SK-N-SH treated with all-trans-retinoic acid at 6 μM for 48 hours (cell line): ENCODE results near the gene FHIT.

Experiments
- BACH2 ChIP-seq: fragments of 250-450 bp; sonication (Bioruptor Pico); IDR thresholded peaks from 2 replicates; pipeline ENCODE4 v1.9.0; 2021; ENCODE audit warnings: mild to moderate bottlenecking, borderline replicate concordance
- CREB5 ChIP-seq: fragments of 250-450 bp; sonication (Bioruptor Pico); IDR thresholded peaks from 2 replicates; pipeline ENCODE4 v1.5.1; 2020; ENCODE audit warnings: low read depth, mild to moderate bottlenecking, moderate library complexity
- GLIS3 ChIP-seq: fragments of 250-450 bp; sonication (Bioruptor Pico); IDR thresholded peaks from 2 replicates; pipeline ENCODE4 v1.5.0; 2020; ENCODE audit warnings: mild to moderate bottlenecking, moderate library complexity
- SNAI2 ChIP-seq: fragments of 250-450 bp; sonication (Bioruptor Pico); IDR thresholded peaks from 2 replicates; pipeline ENCODE4 v1.5.0; 2020; ENCODE audit warnings: mild to moderate bottlenecking, moderate library complexity
- TSHZ2 ChIP-seq: fragments of 250-450 bp; sonication (Bioruptor Pico); IDR thresholded peaks from 2 replicates; pipeline ENCODE4 v1.5.0; 2020; ENCODE audit warnings: mild to moderate bottlenecking, moderate library complexity
- ZNF565 ChIP-seq: fragments of 450-650 bp; formaldehyde crosslinking; conservative IDR thresholded peaks from 2 replicates; pipeline ENCODE4 v1.5.0; 2020; ENCODE audit warnings: low read depth, mild to moderate bottlenecking, moderate library complexity

GRCh38 chr3:61194892-61195538 lies 56.2 kb downstream of the FHIT start:
- TF ChIP-seq CREB5 (no peak), GLIS3 (CRISPR knock-in tag) (no peak), ZNF565 (no peak), SNAI2 (no peak), BACH2 (CRISPR knock-in tag) (no peak), TSHZ2 (CRISPR knock-in tag) (no peak)
